B cell (primary cell): ENCODE data around the gene UBXN2A. TPM values are rescaled to one million over a fixed set of nuclear protein-coding genes. Genes with fewer than 3 reads are reported as not detected.

Source experiments
- ATAC-seq: fragments of 200-7000 bp; cut with Tn5 transposase; one replicate; pipeline ENCODE4 v1.10.0; 2021; ENCODE audit warnings: low read depth, mild to moderate bottlenecking, moderate number of reproducible peaks, moderate library complexity
- CTCF ChIA-PET: fragments of 350-600 bp; sonication (Branson Sonifier 250); formaldehyde crosslinking; loops from one replicate; lab custom pipeline; 2021; ENCODE audit warnings: antibody characterized with exemption, inconsistent platforms; lab: Charles Lee
- POLR2A ChIA-PET: fragments of 350-600 bp; sonication (Branson Sonifier 250); formaldehyde crosslinking; loops from one replicate; lab custom pipeline; 2021; ENCODE audit warnings: antibody characterized with exemption; lab: Charles Lee
- DNase-seq: peaks from one replicate; pipeline ENCODE4 v3.0.0; 2013
- H2AFZ ChIP-seq: 2 replicates; pipeline ENCODE4 v1.6.1; 2012; ENCODE audit warnings: mild to moderate bottlenecking, low read depth, low read length; ENCODE audit not compliant: insufficient read depth, poor library complexity, severe bottlenecking
- H3K27ac ChIP-seq, 2 donors: 1 replicate in 1 of 2; 2 replicates in 1 of 2; pipeline ENCODE4 v1.5.1; 2012 to 2013; ENCODE audit warnings: low read length in 2 of 2, mild to moderate bottlenecking in 2 of 2, moderate library complexity in 1 of 2
- H3K27me3 ChIP-seq, 4 experiments: fragments of 200-600 bp in 1 of 4; sonication (generic) in 1 of 4; replicated peaks in 1 of 4; 1 replicate in 2 of 4; 2 replicates in 2 of 4; pipeline versions ENCODE4 v1.6.1 to v1.7.0; 2013 to 2016; ENCODE audit warnings: low read length in 3 of 4, mild to moderate bottlenecking in 2 of 4, mixed read lengths in 1 of 4, moderate library complexity in 1 of 4; ENCODE audit not compliant: insufficient read depth in 4 of 4, control insufficient read depth in 3 of 4; ENCODE audit errors: control extremely low read depth in 1 of 4
- H3K36me3 ChIP-seq, 2 experiments: replicated peaks in 1 of 2; 1 replicate in 1 of 2; 2 replicates in 1 of 2; pipeline versions ENCODE4 v1.6.1 to v1.7.1; 2013; ENCODE audit warnings: low read length in 1 of 2; ENCODE audit not compliant: insufficient read depth in 2 of 2, control insufficient read depth in 1 of 2; ENCODE audit errors: control extremely low read depth in 1 of 2, extremely low read depth in 1 of 2
- H3K4me1 ChIP-seq, 2 donors: fragments of 200-600 bp in 1 of 2; sonication (generic) in 1 of 2; 1 replicate in 1 of 2; 2 replicates in 1 of 2; pipeline versions ENCODE4 v1.5.1 to v1.6.1; 2013 to 2017; ENCODE audit warnings: low read length in 2 of 2; ENCODE audit not compliant: control insufficient read depth in 2 of 2, insufficient read depth in 2 of 2
- H3K4me2 ChIP-seq: replicated peaks from 2 replicates; pipeline ENCODE3; 2012; ENCODE audit warnings: mild to moderate bottlenecking, low read depth, low read length; ENCODE audit not compliant: poor library complexity, severe bottlenecking
- H3K4me3 ChIP-seq, 5 experiments: fragments of 200-600 bp in 1 of 5; sonication (generic) in 1 of 5; 1 replicate in 3 of 5; 2 replicates in 2 of 5; pipeline versions ENCODE4 v1.5.1 to v1.7.0; 2011 to 2016; ENCODE audit warnings: low read length in 4 of 5, mild to moderate bottlenecking in 4 of 5, low read depth in 2 of 5, control low read depth in 1 of 5, moderate library complexity in 1 of 5; ENCODE audit not compliant: insufficient read depth in 1 of 5; ENCODE audit errors: control extremely low read depth in 1 of 5, extremely low read depth in 1 of 5
- H3K79me2 ChIP-seq: fragments of 200-600 bp; sonication (generic); one replicate; pipeline ENCODE4 v1.6.0; 2016; ENCODE audit warnings: low read length; ENCODE audit not compliant: control insufficient read depth, insufficient read depth
- H3K9ac ChIP-seq: fragments of 200-600 bp; sonication (generic); 2 replicates; pipeline ENCODE4 v1.6.1; 2017; ENCODE audit warnings: mild to moderate bottlenecking, low read length, moderate library complexity
- H3K9me3 ChIP-seq, 3 donors: one replicate each; pipeline versions ENCODE4 v1.6.1 to v1.7.1; 2013; ENCODE audit warnings: low read length in 2 of 3; ENCODE audit not compliant: control insufficient read depth in 2 of 3, insufficient read depth in 1 of 3; ENCODE audit errors: control extremely low read depth in 1 of 3
- H4K20me1 ChIP-seq: 2 replicates; pipeline ENCODE4 v1.6.0; 2012; ENCODE audit warnings: mild to moderate bottlenecking, low read length; ENCODE audit not compliant: insufficient read depth, control insufficient read depth, poor library complexity, severe bottlenecking
- H3K27ac Mint-ChIP-seq: one replicate; pipeline ENCODE4 v1.8.0; 2021; ENCODE audit warnings: mixed read lengths
- H3K27me3 Mint-ChIP-seq: one replicate; pipeline ENCODE4 v1.8.0; 2021; ENCODE audit warnings: mixed read lengths
- H3K4me1 Mint-ChIP-seq: one replicate; pipeline ENCODE4 v1.8.0; 2021; ENCODE audit warnings: mixed read lengths
- H3K4me3 Mint-ChIP-seq: one replicate; pipeline ENCODE4 v1.8.0; 2021; ENCODE audit warnings: mixed read lengths
- H3K9me3 Mint-ChIP-seq: one replicate; pipeline ENCODE4 v1.8.0; 2022; ENCODE audit warnings: mixed read lengths; ENCODE audit not compliant: insufficient read depth
- CTCF ChIP-seq: fragments of 200-600 bp; IDR thresholded peaks from one replicate; pipeline ENCODE4 v1.8.0; 2022; ENCODE audit warnings: antibody characterized with exemption, mild to moderate bottlenecking
- EZH2 ChIP-seq: IDR thresholded peaks from 2 replicates; pipeline ENCODE4 v1.6.1; 2012; ENCODE audit warnings: borderline replicate concordance, low read depth, mild to moderate bottlenecking, moderate library complexity, low read length; ENCODE audit not compliant: insufficient read depth, poor library complexity, severe bottlenecking
- WGBS: methylation state at CpG from one replicate; pipeline ENCODE4 v1.1.5; 2013; ENCODE audit warnings: missing lambda C conversion rate; ENCODE audit not compliant: insufficient coverage; 5-methylcytosine and 5-hydroxymethylcytosine counted together
- intact Hi-C: fragments of 100-400 bp; cut with micrococcal nuclease; formaldehyde crosslinking; loops from one replicate; pipeline ENCODE4 v1.10.0; 2022
- polyA plus RNA-seq: library from polyadenylated mRNA; depleted of rRNA; stranded (reverse); fragments of >200 nt; gene quantifications from 2 replicates; pipeline ENCODE4 v1.2.3, GENCODE V29; 2012
- total RNA-seq, 2 donors: library from RNA; stranded (reverse); fragments of 120-200 nt in 1 of 2; gene quantifications; 1 replicate in 1 of 2; 2 replicates in 1 of 2; pipeline versions ENCODE4 v1.2.3 to v1.2.4, GENCODE V29; 2013 to 2022

The UBXN2A gene
- total and polyA plus RNA-seq, 2 donors (not counting 1 experiment from before 2014, with no cell fraction given), result 2.8 to 13.4 TPM

GRCh38 chr2:24049485-24050021, 109.3 kb downstream of the UBXN2A start, which contains the start of gene FKBP1B:
FKBP1B (plus strand) TSS chr2:24049741; CDS start chr2:24049850, 109 bp downstream.
- no peaks in the 10 kb centered on the region for H3K36me3 ChIP-seq
- H3K4me1 ChIP-seq, result peaks cover 24 to 26% of the 10 kb centered on the region in 2 donors
- CTCF ChIA-PET, result interaction anchor here (1.0 to 1.4 kb wide), 3 partner anchors 35 to 225 kb away, joined by 4 to 7 read pairs (median 5); partner anchors contain the start of gene TP53I3
- H3K4me1 Mint-ChIP-seq, result peaks cover 25% of the 10 kb centered on the region
- no peaks in the 10 kb centered on the region for H4K20me1 ChIP-seq
- no peak within 1 kb of the TSS for H3K4me3 Mint-ChIP-seq
- peak within 1 kb of the TSS; percentile 100 for H3K4me2 ChIP-seq
- H3K9ac ChIP-seq, result peak within 1 kb of the TSS; percentile 81
- peak; percentile 26 for ATAC-seq
- under 1% methylated on average over 52 of the region's 52 CpGs for WGBS
- POLR2A ChIA-PET, result interaction anchor here (0.6 to 1.7 kb wide), 2 partner anchors 27 to 121 kb away, joined by 3 to 5 read pairs; no protein-coding TSS in a partner anchor
- H3K79me2 ChIP-seq, result peaks cover 18% of the 10 kb centered on the region
- H3K27me3 Mint-ChIP-seq, result no peaks in the 10 kb centered on the region
- H3K27ac ChIP-seq, result peak within 1 kb of the TSS in 1 of 2 donors; percentile 30
- H2AFZ ChIP-seq, result peak within 1 kb of the TSS; percentile 97
- H3K27ac Mint-ChIP-seq, result no peak within 1 kb of the TSS
- peaks cover 0 to 20% (median 2%) of the 10 kb centered on the region in 4 experiments for H3K27me3 ChIP-seq
- TF ChIP-seq CTCF, result no peak
- TF ChIP-seq EZH2, result no peak
- H3K9me3 Mint-ChIP-seq, result no peaks in the 10 kb centered on the region
- peak; percentile 65 for DNase-seq
- H3K9me3 ChIP-seq, result no peaks in the 10 kb centered on the region
- H3K4me3 ChIP-seq, result peak within 1 kb of the TSS; percentile 1 to 92 (median 61)
- intact Hi-C loops, result loop anchor here (1.0 kb wide), 1 partner anchor 109 kb away; the partner anchor contains the start of gene UBXN2A
